OCI-LY3 (cell line): ENCODE measurements around the gene ACTG2.

Experiments
- CTCF ChIP-seq: fragments of 200-600, 300-600 bp; sonication (generic); IDR thresholded peaks from 2 replicates; pipeline ENCODE4 v1.5.1; 2014; ENCODE audit warnings: antibody characterized with exemption, low read length, low read depth
- EZH2phosphoT487 ChIP-seq: fragments of 200-600 bp; shearing (Covaris generic); IDR thresholded peaks from 2 replicates; pipeline ENCODE4 v1.6.1; 2018; ENCODE audit warnings: antibody characterized with exemption, mixed run types, low read depth

DNA sequence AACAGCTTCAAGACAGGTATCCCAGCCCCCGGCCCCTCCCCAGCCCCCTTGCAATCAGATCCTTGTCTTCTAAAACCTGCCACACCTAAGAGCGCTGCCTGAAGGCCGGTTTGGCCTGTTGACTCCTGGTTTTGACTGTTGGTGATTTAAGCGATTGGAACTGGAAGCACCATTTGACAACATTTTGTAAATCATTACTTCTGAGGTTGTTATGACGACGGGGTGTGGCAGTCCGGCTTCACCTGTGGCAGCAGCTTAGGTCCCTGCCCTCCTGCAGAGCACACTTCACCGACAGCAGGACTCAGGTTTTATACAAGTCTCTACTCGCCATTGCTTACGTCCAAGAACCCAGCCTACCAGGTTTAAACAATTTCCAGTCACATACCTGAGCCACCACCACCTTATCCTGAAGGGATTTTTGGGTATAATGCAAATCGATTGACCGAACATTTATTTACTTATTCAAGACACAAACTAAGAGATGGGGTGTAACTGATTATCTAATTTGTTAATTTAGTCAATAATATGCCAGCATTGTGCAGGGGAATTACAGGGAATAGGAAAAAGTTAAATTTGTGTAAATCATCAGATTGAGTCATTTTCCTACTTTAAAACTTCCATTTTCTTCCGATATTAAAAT, 33.2 kb downstream of the ACTG2 start:
- TF ChIP-seq CTCF, result no peak
- TF ChIP-seq EZH2phosphoT487, result no peak
